Ovary (tissue), 9 donors: Measurements from ENCODE around the gene KIAA1614. TPM values are rescaled to one million over a fixed set of nuclear protein-coding genes. Genes with fewer than 3 reads are reported as not detected.

Source experiments
- DNase-seq, 5 donors: peaks; one replicate each; pipeline ENCODE4 v3.0.0-alpha.2; 2019 to 2020
- H3K27ac ChIP-seq, 2 donors: fragments of 200-600 bp; one replicate each; pipeline versions ENCODE4 v1.5.1 to v1.8.0; 2019 to 2022
- H3K27me3 ChIP-seq: fragments of 200-600 bp; one replicate; pipeline ENCODE4 v1.8.0; 2022
- H3K36me3 ChIP-seq: fragments of 200-600 bp; sonication (generic); one replicate; pipeline ENCODE4 v1.5.1; 2019
- H3K4me1 ChIP-seq: one replicate; pipeline ENCODE4 v1.8.1; 2013; ENCODE audit warnings: mild to moderate bottlenecking, moderate library complexity; ENCODE audit not compliant: insufficient read depth
- H3K4me3 ChIP-seq: fragments of 200-600 bp; sonication (generic); one replicate; pipeline ENCODE4 v1.5.1; 2017
- H3K9me3 ChIP-seq, 2 donors: fragments of 200-600 bp in 1 of 2; sonication (generic) in 1 of 2; one replicate each; pipeline versions ENCODE4 v1.5.1 to v1.8.1; 2013 to 2019; ENCODE audit warnings: mild to moderate bottlenecking in 1 of 2, moderate library complexity in 1 of 2
- CTCF ChIP-seq, 3 donors: fragments of 450-650 bp in 2 of 3; fragments of 200-600 bp in 1 of 3; IDR thresholded peaks; one replicate each; pipeline versions ENCODE4 v1.5.1 to v1.8.0; 2016 to 2022; ENCODE audit warnings: antibody characterized with exemption in 3 of 3, mild to moderate bottlenecking in 1 of 3
- EP300 ChIP-seq: sonication (generic); formaldehyde crosslinking; IDR thresholded peaks from one replicate; pipeline ENCODE4 v1.6.1; 2017; ENCODE audit warnings: antibody characterized with exemption
- POLR2A ChIP-seq: fragments of 450-650 bp; IDR thresholded peaks from one replicate; pipeline ENCODE4 v1.6.1; 2017; ENCODE audit warnings: antibody characterized with exemption, mild to moderate bottlenecking, moderate library complexity
- WGBS, 3 donors: extraction: QIAGEN DNeasy Blood & Tissue Kit in 1 of 3; methylation state at CpG; one replicate each; pipeline versions ENCODE4 v1.1.5 to v1.1.7; 2013 to 2017; 5-methylcytosine and 5-hydroxymethylcytosine counted together
- intact Hi-C, 4 donors: fragments of 100-400 bp; cut with DNase I; formaldehyde crosslinking; loops; one replicate each; pipeline versions ENCODE4 v1.11.0 to v1.15.1; 2022 to 2023
- polyA plus RNA-seq, 2 donors: library from polyadenylated mRNA; stranded (reverse); fragments of 200-250 nt in 1 of 2; fragments of 350-450 nt in 1 of 2; fragmentation: Illumina TruSeq in 1 of 2; extraction: RNeasy Lipid Tissue Mini Kit (QIAGEN cat#74804) in 1 of 2; gene quantifications; one replicate each; pipeline ENCODE4 v1.2.3, GENCODE V29; 2013 to 2014
- total RNA-seq, 7 donors: library from RNA; depleted of rRNA in 2 of 7; stranded (reverse); fragments of >200 nt in 2 of 7; fragmentation: NEBNext Ultra II Directional in 3 of 7; extraction: Animal tissue kit (Norgen Biotek cat#: 25700) in 3 of 7; gene quantifications; one replicate each; pipeline versions ENCODE4 v1.1.0 to v1.2.4, GENCODE V29; 2016 to 2023
- donor health status: DM: no; HTN: no; CAD: no; lungs with moderate emphysema.
- donor health status: DM: no; HTN: no; CAD: no.
- donor health status: Bipolar disorder and iron deficiency.
- donor health status: DM: yes; HTN: yes; CAD: no.
- donor health status: DM: no; HTN: no; CAD: no.
- donor health status: DM: yes; HTN: yes; CAD: no.

Gene KIAA1614
- total and polyA plus RNA-seq, 9 donors: 1.1 to 15.1 (median 10.5) TPM

GRCh38 chr1:180884588-180885300 lies 28.0 kb upstream of the KIAA1614 start:
- 69 to 73% (median 70%) methylated on average over 3 of the region's 3 CpGs for WGBS, 3 donors
- intact Hi-C loops: loop anchor here (5.0 to 10.0 kb wide), 3 partner anchors 258 to 283 kb away; no protein-coding TSS in a partner anchor
- no peak overlapping the region for H3K4me3 ChIP-seq

GRCh38 chr1:180886338-180886737 lies 26.4 kb upstream of the KIAA1614 start:
- H3K36me3 ChIP-seq: no peaks in the 10 kb centered on the region
- DNase-seq: no peak
- 95 to 97% (median 97%) methylated on average over 2 of the region's 2 CpGs for WGBS, 3 donors
- no peak for TF ChIP-seq POLR2A
- no peak for TF ChIP-seq EP300
- TF ChIP-seq CTCF (IDR thresholded peaks at IDR 0.05): no peak
- no peaks in the 10 kb centered on the region for H3K27me3 ChIP-seq
- intact Hi-C loops: loop anchor here in 1 of 4 donors (10.0 kb wide), 1 partner anchor 258 kb away; no protein-coding TSS in a partner anchor
- H3K9me3 ChIP-seq: no peaks in the 10 kb centered on the region
- H3K27ac ChIP-seq: no peak overlapping the region
- H3K4me1 ChIP-seq: no peaks in the 10 kb centered on the region
- no peak overlapping the region for H3K4me3 ChIP-seq

More at GRCh38 chr1:180884588-180885300, 28.0 kb upstream of the KIAA1614 start:
- Histone ChIP-seq H3K27ac (no peak overlapping the region), H3K27me3 (no peaks in the 10 kb centered on the region), H3K4me1 (no peaks in the 10 kb centered on the region), H3K9me3 (no peaks in the 10 kb centered on the region), H3K36me3 (no peaks in the 10 kb centered on the region)
- no peak for DNase-seq
- TF ChIP-seq CTCF (IDR thresholded peaks at IDR 0.05) (no peak), POLR2A (no peak), EP300 (no peak)

GRCh38 chr1:180887841-180888240 lies 24.9 kb upstream of the KIAA1614 start:
- Histone ChIP-seq H3K9me3 (no peaks in the 10 kb centered on the region), H3K4me3 (no peak overlapping the region), H3K4me1 (no peaks in the 10 kb centered on the region), H3K27me3 (no peaks in the 10 kb centered on the region), H3K27ac (no peak overlapping the region), H3K36me3 (no peaks in the 10 kb centered on the region)
- no peak for TF ChIP-seq POLR2A
- no peak for TF ChIP-seq CTCF (IDR thresholded peaks at IDR 0.05)
- no peak for TF ChIP-seq EP300
- WGBS, 3 donors: 95 to 97% (median 96%) methylated on average over 7 of the region's 7 CpGs
- intact Hi-C loops: loop anchor here in 1 of 4 donors (10.0 kb wide), 1 partner anchor 257 kb away; no protein-coding TSS in a partner anchor
- no peak for DNase-seq

GRCh38 chr1:180888870-180889269 lies 23.8 kb upstream of the KIAA1614 start:
- DNase-seq: no peak
- intact Hi-C loops: loop anchor here in 1 of 4 donors (10.0 kb wide), 1 partner anchor 256 kb away; no protein-coding TSS in a partner anchor
- H3K36me3 ChIP-seq: no peaks in the 10 kb centered on the region
- H3K27ac ChIP-seq: no peak overlapping the region
- 94 to 98% (median 94%) methylated on average over 1 of the region's 1 CpG for WGBS, 3 donors
- no peak for TF ChIP-seq CTCF (IDR thresholded peaks at IDR 0.05)
- TF ChIP-seq POLR2A: no peak
- TF ChIP-seq EP300: no peak
- no peaks in the 10 kb centered on the region for H3K9me3 ChIP-seq
- H3K4me1 ChIP-seq: no peaks in the 10 kb centered on the region
- H3K4me3 ChIP-seq: no peak overlapping the region
- H3K27me3 ChIP-seq: no peaks in the 10 kb centered on the region
